Measurements from ENCODE around the gene EPS8L1. TPM values are rescaled to one million over a fixed set of nuclear protein-coding genes. Genes with fewer than 3 reads are reported as not detected.
A peak's percentile ranks its signal among the peaks of the same experiment; 100 is the strongest.

Gene EPS8L1
- total and polyA plus RNA-seq, 8 donors: 5.3 to 37.5 (median 14.3) TPM

DNA sequence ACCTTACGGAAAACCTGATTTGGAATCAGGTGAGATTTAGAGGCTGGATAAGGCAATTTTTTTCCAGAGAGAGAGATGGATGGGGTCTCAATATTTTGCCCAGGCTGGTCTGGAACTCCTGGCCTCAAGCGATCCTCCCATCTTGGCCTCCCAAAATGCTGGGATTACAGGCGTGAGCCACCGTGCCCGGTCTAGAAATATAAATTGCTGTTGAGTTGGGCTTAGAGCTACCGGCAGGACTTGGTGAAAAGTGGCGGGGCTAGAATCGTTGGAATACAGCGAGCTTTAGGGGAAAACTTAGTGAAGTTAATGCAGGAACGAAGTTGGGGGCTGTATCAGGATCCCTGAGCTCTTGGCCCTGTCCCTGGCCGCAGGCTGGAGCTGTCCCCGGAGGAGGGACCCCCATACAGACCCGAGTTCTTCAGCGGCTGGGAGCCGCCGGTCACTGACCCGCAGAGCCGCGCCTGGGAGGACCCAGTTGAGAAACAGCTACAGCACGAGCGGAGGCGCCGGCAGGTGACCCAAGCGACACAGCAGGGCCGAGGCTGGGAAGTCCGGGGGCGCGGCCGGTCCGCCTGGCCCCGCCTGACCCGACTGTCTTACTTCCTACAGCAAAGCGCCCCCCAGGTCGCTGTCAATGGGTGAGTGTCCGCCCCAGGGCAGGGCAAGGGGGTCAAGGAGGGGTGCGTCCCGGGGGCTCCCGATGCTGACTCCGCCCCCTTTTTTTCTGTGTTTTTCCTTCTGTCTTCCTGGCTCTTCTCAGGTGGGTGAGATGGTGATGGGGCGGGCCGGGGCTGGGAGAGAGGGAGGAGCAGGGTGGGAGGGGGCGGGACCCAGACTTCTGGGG is 7.6 kb downstream of the EPS8L1 start:
- Histone ChIP-seq H3K27me3 (peaks cover 40 to 95% of the 10 kb centered on the region in 2 donors), H3K36me3 (no peaks in the 10 kb centered on the region), H3K27ac (no peak overlapping the region), H3K9me3 (no peaks in the 10 kb centered on the region), H3K4me1 (peaks cover 25 to 48% of the 10 kb centered on the region in 2 donors), H3K4me3 (no peak overlapping the region)
- DNase-seq (peak in 1 of 4 donors; percentile 79), ATAC-seq (no peak)
- intact Hi-C loops (cut with DNase I): no loop called here
- no peak for TF ChIP-seq CTCF (IDR thresholded peaks at IDR 0.05)

GRCh38 chr19:55084416-55084815 is 8.7 kb downstream of the EPS8L1 start:
- no peaks in the 10 kb centered on the region for H3K9me3 ChIP-seq
- DNase-seq: no peak
- ATAC-seq: no peak
- intact Hi-C loops (cut with DNase I): no loop called here
- H3K36me3 ChIP-seq: no peaks in the 10 kb centered on the region
- H3K4me1 ChIP-seq: peaks cover 25 to 54% of the 10 kb centered on the region in 2 donors
- no peak for TF ChIP-seq CTCF (IDR thresholded peaks at IDR 0.05)
- peaks cover 40 to 90% of the 10 kb centered on the region in 2 donors for H3K27me3 ChIP-seq
- H3K4me3 ChIP-seq: no peak overlapping the region
- H3K27ac ChIP-seq: no peak overlapping the region

DNA sequence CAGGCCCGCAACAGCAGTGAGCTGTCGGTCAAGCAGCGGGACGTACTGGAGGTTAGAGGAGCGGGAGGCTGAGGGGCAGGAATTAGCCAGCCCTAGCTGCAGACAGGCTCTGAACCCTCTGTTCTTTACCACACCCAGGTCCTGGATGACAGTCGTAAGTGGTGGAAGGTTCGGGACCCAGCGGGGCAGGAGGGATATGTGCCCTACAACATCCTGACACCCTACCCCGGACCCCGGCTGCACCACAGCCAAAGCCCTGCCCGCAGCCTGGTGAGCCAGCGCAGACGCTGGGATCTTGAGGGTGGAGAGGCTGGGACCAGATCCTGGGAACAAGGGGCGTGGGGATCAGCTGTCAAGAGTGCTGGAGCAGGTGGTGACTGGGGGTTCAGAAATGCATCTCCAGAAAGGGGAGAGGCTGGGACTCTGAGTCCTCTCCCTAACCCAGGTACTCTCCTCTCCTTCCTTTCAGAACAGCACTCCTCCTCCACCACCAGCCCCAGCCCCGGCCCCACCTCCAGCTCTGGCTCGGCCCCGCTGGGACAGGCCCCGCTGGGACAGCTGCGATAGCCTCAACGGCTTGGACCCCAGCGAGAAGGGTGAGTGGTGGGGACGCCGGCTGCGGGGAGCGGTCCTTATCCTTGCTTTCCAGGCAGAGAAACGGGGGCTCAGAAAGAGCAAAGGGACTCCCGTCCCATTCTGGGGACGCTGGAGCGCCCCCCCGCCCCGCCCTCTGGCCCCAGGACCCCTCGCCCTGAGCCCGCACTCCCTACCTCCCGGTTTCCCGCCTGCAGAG is 10.4 kb downstream of the EPS8L1 start:
- intact Hi-C loops (cut with DNase I): no loop called here
- ATAC-seq (no peak), DNase-seq (no peak)
- no peak for TF ChIP-seq CTCF (IDR thresholded peaks at IDR 0.05)
- peaks cover 0 to 14% of the 10 kb centered on the region in 2 donors for H3K36me3 ChIP-seq
- H3K4me1 ChIP-seq: peaks cover 17 to 41% of the 10 kb centered on the region in 2 donors
- peaks cover 31 to 73% of the 10 kb centered on the region in 2 donors for H3K27me3 ChIP-seq
- H3K4me3 ChIP-seq: peak overlapping the region; percentile 29 to 35
- no peaks in the 10 kb centered on the region for H3K9me3 ChIP-seq
- H3K27ac ChIP-seq: no peak overlapping the region

DNA sequence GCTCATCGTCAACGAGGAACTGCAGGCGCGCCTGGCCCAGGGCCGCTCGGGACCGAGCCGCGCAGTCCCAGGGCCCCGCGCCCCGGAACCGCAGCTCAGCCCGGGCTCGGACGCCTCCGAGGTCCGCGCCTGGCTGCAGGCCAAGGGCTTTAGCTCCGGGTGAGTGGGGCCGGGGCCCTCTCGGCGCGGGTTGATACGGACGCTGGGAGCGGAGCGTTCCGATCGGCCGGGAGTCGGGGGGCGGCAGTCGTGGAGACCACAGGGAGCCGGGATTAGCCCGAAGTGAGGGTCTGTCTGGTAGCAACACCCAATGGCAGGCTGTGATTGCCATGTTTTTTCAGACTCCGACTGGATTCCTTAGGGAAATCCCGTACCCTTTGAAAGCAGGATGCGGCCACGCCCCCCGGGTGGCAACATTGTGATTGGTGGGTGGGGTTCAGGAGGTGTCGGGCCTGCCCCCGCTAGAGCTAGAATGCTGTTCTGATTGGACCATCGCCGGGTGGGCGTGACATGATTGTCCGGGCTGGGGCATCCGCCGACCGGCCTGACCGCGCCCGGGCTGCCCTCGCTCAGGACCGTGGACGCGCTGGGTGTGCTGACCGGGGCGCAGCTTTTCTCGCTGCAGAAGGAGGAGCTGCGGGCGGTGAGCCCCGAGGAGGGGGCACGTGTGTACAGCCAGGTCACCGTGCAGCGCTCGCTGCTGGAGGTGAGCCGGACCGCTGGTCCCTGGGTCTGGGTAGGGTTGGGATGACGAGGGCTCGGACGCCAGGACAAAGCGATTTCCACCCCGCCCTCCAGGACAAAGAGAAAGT is 11.3 kb downstream of the EPS8L1 start:
- peak overlapping the region; percentile 29 to 35 for H3K4me3 ChIP-seq
- intact Hi-C loops (cut with DNase I): no loop called here
- peaks cover 0 to 22% of the 10 kb centered on the region in 2 donors for H3K36me3 ChIP-seq
- H3K27me3 ChIP-seq: peaks cover 27 to 65% of the 10 kb centered on the region in 2 donors
- DNase-seq (peak; percentile 73 to 94 (median 90)), ATAC-seq (peak; percentile 91)
- TF ChIP-seq CTCF (IDR thresholded peaks at IDR 0.05): no peak
- H3K4me1 ChIP-seq: peaks cover 12 to 34% of the 10 kb centered on the region in 2 donors
- H3K27ac ChIP-seq: no peak overlapping the region
- no peaks in the 10 kb centered on the region for H3K9me3 ChIP-seq
